GM21619 (cell line): ENCODE data around the gene CTSS.

Source experiments
- ATAC-seq: cut with Tn5 transposase; IDR thresholded peaks from one replicate; pipeline ENCODE4 v1.9.1; 2021; ENCODE audit not compliant: unreplicated experiment

Gene CTSS

DNA sequence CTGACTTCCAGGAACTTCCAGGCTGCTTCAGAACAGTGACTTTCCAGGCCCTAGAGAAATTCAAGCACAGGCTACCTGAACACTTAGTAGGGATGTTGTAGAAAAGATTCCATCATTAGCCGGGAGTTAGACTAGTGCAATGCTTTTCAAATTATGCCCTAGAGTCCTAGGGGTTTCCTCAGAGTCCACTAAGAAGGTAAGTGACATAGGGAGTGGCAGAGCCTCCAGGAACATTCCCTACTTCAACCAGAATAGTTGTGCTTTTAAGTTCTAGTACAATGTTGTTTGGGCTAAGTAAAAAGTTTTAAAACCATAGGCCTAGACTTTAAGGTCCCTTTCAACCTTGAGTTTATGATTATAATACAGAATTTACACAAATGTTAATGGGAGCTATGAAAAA is 59.5 kb downstream of the CTSS start:
- no peak for ATAC-seq

DNA sequence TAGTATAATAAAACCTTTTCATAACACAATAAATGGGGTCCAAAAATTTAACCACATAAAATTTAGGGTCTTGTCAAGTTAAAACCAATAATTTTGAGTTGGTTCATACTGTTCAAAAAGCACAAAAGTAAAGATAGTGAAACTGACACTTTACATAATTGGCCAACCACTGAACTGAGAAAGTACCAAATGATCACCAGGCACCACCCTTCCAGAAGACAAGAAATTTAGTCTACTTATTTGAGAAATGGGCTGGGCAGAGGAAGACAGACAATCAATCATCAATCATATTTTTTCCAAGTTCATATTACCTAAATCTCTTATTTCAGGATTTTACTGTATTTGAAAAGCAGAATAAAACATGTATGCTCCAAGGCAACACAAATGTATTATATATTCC is 62.2 kb downstream of the CTSS start:
- no peak for ATAC-seq

DNA sequence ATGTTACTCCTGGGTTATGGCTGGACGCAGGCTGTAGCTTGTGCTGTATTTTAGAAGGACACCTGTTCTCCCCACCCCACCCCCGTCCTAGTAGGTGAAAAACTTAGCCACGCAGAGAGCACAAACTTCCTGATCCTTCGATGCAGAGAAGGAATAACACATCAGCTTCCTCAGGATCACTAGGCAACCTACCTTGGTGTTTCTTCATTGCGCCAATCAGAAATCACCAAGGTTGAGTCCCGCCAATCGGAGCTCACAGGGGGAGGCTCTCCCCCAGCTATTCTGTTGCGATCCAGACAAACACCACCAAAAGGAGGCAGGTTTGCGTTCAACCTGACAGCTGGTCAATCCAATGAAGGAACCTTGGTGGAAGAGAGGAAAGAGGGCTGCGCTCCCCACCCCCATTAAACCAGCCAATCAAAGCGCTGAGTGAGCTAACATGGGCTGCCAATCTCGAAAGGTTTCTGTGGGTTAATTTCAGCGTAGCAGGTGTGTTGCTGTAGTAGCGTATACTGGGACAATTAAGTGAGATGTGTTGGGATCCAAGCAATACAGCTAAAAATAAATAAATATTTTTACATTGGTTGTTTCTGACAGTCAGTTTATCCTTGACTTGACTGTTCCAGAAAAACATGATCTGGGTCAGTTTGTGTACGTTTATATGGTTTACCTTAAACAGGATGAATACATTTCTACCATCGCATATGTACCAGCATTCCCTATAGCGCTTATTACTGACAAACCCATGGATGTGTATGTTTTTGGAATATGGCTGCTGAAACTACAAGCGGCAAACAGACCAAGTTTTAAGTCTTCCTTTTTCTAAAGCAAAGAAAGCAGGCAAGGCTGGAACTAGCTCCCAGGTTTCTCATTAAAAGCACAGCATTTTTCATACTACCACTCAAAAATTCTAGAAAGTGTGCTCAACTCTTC is 68.3 kb downstream of the CTSS start, which contains the start of gene GOLPH3L:
GOLPH3L (minus strand) TSS at position 160 of the 933 bp plus-strand sequence. CDS start 2,316 bp downstream, outside the sequence.
- peak; percentile 99 for ATAC-seq

GRCh38 chr1:150696590-150696989 is 69.0 kb downstream of the CTSS start:
- no peak for ATAC-seq

- no peak for ATAC-seq
Observed at GRCh38 chr1:150696162-150696561, 69.4 kb downstream of the CTSS start.

- ATAC-seq: no peak
Observed at GRCh38 chr1:150695561-150695960, 70.0 kb downstream of the CTSS start.

- ATAC-seq: no peak
Observed at GRCh38 chr1:150692720-150693119, 72.9 kb downstream of the CTSS start.

DNA sequence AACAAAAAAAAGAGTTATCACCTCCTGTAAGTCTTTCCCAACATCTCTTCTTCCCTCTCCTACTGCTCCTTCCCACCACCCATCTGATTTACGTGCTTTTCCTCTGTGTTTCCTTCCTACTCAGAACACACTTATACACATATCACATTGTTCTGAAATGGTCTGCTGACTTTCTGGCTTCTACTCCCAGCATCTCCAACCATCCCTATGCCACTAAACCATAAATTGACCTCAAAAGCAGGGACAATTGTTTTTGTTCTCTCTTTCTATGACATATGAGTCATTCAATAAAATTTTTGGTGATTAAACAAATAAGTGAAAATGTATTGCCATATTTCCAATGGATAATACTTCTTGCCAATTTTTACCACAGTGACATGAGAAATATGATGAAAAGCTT is 76.8 kb downstream of the CTSS start:
- ATAC-seq: no peak

DNA sequence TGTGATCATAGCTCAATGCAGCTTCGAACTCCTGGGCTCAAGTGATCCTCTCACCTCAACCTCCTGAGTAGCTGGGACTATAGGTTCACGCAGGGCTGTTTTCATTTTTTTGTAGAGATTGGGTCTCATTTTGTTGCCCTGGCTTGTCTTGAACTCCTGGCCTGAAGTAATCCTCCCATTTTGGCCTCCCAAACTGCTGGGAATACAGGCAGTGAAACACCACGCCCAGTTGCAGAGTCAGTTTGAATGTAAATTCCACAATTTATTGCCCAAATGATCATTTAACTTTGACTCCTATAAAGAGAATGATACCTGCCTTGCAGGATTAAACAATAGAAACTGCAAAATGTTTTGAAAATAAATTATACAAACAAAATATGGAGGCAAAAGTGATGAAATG is 79.3 kb downstream of the CTSS start:
- no peak for ATAC-seq

- no peak for ATAC-seq
Observed at GRCh38 chr1:150683914-150684313, 81.7 kb downstream of the CTSS start.
